ENCODE results near the gene MYO1C.
A peak's percentile ranks its signal among the peaks of the same experiment; 100 is the strongest.
"Not testable (repeated sequence)": the region's sequence is repeated elsewhere in the genome, so short reads cannot be mapped to it uniquely, and the experiment has no call there.

Gene MYO1C

GRCh38 chr17:1509290-1509881 is 16.9 kb upstream of the MYO1C start:
- no peak for DNase-seq (ENCODE audit: low read depth in 1 of 2, low spot score in 1 of 2)

GRCh38 chr17:1508709-1509108 is 16.2 kb upstream of the MYO1C start:
- DNase-seq (ENCODE audit: low read depth in 1 of 2, low spot score in 1 of 2) = not testable (repeated sequence)

GRCh38 chr17:1506649-1507267 is 14.3 kb upstream of the MYO1C start:
- DNase-seq (ENCODE audit: low read depth in 1 of 2, low spot score in 1 of 2) = no peak

- DNase-seq (ENCODE audit: low read depth in 1 of 2, low spot score in 1 of 2) = no peak
Observed at GRCh38 chr17:1505586-1505985, 13.1 kb upstream of the MYO1C start.

DNA sequence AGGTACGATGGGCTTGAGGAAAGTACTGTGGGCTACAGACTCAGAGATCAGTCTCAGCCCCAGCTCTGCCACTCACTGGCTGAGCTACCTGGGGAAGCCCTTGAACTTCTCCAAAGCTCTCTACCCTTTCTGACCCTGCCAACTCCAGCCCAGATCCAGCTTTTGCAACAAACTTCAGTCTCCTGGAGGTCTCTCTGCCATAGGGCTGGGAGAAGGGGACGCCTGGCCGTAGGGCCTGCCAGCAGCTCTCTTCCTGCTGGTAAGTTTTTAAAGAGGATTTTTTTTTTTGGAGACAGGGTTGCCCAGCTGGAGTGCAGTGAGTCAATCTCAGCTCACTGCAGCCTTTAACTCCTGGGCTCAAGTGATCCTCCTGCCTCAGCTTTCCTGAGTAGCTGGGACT is 12.4 kb upstream of the MYO1C start:
- no peak for DNase-seq (ENCODE audit: low read depth in 1 of 2, low spot score in 1 of 2)

GRCh38 chr17:1503699-1504098 is 11.2 kb upstream of the MYO1C start:
- no peak for DNase-seq (ENCODE audit: low read depth in 1 of 2, low spot score in 1 of 2)

DNA sequence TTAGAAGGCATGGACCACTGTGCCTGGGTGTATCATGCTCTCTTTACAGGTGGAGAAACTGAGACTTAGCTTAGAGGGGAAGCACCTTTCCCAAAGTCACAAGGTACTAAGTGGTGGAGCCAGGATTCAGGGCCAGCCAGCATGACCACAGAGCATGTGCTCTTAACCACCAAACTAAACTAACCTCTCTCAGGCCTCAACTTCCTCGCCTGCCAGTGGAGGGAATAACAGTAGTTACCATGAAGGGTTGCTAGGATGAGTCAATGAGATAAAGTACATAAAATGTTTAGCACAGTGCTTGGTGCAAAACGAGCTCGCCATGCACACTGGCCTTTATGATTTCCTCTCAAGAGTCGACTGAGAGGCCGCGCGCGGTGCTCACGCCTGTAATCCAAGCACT is 6.4 kb upstream of the MYO1C start:
- no peak for DNase-seq (ENCODE audit: low read depth in 1 of 2, low spot score in 1 of 2)

GRCh38 chr17:1498233-1498632 is 5.7 kb upstream of the MYO1C start:
- no peak for DNase-seq (ENCODE audit: low read depth in 1 of 2, low spot score in 1 of 2)

DNA sequence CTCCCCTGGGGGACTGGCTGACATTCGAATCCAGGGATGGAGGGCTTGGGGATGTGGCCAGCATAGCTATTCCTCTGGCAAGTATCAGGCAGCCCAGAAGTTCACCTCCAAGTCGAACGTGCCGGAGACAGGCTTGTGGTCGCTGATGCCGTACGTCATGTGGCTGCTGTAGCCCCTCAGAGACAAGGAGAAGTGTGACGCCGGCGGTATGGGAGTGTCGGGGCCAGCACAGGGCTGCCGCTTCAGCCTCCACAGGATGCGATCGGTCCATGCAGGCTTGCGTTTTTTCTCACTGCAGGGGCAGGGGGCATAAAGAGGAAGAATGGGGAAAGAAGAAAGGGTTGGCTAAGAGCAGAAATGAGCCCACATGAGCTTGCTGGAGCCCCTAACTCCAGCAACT is 5.3 kb upstream of the MYO1C start:
- DNase-seq (ENCODE audit: low read depth in 1 of 2, low spot score in 1 of 2) = no peak

DNA sequence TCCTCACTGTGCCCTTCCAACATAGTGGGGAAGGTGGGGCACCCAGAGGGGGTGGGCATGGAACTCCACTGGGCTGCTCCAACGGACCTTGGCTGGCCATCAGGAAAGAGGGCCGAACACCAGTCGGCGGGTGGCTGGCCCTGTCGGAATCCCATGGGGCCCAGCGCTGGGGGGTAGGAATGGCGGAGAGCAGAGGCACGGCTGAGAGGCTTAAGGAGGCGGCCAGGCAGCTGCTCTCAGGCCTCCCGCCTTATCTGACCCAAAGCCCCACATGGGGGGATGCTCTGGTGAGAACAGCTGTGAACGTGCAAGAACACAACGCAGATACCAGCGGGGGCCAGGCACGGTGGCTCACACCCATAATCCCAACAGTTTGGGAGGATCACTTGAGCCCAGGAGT is 4.4 kb upstream of the MYO1C start:
- DNase-seq (ENCODE audit: low read depth in 1 of 2, low spot score in 1 of 2) = no peak

DNA sequence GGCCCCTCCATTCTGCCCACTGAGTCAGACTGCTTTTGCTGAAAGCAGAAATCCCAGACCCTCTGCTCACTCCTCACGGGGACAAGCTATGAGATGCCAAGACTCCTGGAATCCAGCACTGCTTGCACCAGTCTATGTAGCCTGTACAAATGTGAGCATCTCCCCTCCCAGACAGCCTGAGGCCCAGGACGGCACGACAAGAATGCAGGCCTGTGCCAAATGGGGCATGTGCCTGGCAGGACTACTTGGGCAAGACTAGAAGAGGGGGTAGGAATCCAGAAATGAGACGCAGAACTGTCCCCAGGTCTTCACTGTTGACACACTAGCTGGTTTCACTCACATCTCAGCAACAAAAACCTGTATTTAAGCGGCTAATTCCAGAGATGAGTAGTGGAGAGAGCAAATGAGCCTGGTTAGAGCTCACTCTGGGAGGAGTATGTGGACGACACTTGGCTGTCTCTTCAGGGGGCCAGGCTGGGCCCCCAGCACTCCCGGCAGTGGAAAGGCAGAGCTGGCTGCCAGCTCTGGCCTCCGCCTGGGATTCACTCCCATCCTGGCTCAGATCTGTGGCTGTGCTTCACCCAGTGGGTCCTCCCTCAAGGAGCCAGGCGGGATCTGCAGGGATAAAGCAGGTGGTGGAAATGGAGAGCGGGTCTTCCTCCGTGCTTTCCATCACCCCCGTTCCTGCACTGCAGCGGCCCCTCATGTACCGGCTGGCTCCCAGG is 2.9 kb upstream of the MYO1C start:
- DNase-seq (ENCODE audit: low read depth in 1 of 2, low spot score in 1 of 2) = no peak

- DNase-seq (ENCODE audit: low read depth in 1 of 2, low spot score in 1 of 2) = no peak
Observed at GRCh38 chr17:1494736-1495253, 2.3 kb upstream of the MYO1C start.

- DNase-seq (ENCODE audit: low read depth in 1 of 2, low spot score in 1 of 2) = no peak
Observed at GRCh38 chr17:1494203-1494602, 1.7 kb upstream of the MYO1C start.

- no peak for DNase-seq (ENCODE audit: low read depth in 1 of 2, low spot score in 1 of 2)
Observed at GRCh38 chr17:1493291-1493980, 950 bp upstream of the MYO1C start.

DNA sequence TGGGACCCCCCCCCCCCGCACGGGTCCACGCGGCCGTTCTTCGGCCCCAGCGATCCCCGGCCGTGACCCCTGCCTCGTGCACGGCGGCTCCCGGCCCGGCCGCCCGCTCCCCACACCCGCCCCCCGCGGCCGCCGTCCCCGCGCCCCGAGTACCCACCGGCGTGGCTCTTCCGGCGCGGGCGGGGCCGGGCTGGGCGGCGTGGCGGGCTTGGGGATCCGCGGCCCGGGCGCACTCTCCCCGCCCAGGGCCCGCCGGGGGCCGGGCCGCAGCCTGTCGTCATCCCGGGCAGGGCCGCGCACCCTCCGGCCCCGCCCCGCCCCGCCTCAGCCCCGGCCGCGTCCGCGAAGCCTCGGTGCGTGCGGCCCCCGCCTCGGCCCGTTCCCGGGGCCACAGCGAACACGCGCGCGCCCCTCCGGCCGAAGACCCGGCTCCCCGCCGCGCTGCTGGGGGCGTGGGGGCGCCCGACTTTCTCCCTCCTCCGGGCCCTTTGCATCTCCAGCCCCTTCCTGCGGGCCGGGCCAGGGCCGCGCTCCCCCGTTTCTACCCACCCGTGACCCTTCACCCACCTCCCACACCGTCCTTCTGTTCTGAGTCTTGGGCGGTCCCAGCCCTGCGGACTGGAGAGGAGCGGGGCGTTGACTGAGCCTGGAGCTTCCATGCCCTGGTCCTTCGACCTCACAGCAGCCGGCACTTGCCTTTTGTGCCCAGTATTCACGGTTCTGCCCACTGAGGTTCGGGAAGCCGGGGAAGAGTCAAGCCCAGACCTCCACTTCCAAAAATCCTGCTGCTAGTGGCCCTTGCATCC is 840 bp downstream of the MYO1C start:
- no peak for DNase-seq (ENCODE audit: low read depth in 1 of 2, low spot score in 1 of 2)

DNA sequence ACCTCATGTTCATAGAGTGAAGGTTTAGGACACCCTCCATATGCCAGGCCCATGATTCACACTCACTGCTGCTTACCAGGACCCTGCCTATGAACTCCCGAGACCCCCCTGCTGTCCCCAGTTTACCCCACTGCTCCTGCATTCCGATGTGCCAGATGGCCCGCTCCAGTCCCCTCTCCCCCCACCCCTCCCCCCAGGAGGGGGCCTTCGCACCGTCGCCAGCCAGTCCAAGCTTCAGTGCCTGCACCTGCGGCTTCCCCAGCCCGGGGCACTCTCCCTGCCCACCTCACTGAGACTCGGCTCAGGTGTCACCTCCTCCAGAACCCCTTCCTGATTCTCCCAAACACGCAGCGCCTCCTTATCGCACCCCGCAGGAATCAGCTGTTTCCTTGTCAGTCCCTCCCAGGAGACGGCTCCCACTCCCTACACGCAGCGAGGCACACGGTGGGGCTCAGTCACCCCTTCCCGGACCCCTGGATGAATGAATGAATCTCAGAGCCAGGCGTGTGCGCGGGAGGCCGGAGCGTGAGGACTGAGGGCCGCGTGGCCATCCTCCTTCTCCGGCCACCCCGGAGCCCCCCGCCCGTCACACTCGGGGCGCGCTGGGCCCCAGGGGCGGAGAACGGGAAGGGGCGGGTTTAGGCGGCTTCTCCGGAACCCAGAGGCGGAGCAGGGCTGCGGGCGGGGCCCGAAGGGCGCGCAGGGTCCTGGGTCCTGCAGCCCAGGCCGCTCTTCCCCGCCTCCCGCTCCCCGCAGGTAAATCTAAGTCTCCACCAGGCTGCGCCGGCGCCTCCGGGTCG is 1.6 kb downstream of the MYO1C start:
- DNase-seq (ENCODE audit: low read depth in 1 of 2, low spot score in 1 of 2) = peak; percentile 36 to 53

GRCh38 chr17:1488826-1489270 is 3.6 kb downstream of the MYO1C start:
- no peak for DNase-seq (ENCODE audit: low read depth in 1 of 2, low spot score in 1 of 2)

DNA sequence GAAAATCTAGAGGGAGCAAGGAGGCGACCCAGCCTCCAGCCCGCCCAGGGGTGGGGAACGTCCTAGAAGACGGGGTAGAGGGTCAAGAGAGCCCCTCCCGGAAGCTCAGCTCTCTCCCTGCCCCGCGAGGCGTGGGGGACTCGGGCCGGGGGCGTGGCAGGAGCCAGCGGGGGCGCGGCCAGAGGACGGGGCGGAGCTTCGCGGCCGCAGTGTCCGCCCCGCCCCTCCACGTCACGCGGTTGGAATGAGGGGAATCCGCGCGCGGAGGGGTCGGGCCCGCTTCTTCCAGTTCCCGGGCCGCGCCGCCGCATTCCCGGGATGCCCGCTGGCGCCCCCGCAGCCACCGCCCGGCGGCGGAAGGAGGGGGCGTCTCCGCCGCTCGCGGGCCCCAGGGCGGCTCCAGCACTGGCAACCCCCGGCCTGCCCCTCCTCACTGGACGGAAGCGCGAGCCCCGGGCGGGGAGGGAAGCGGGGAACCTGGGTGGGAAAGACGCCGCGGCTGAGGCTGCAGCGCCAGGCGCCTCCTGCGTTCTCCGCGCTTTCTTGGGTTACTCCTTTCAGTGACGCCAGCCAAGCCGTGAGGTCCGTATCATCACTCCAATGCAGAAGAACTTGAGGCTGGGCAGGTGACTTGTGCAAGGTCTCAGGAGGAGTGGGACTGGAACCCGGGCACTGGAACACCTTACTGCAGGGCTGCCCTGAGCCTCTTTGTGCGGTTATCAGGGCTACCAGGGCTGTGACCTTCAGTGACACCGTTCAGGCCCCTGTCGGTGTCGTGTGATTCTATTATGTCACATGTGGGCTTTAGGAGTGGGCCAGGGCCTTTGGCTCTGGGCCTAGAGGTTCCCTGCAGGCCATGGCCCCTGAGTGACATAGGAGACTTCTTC is 4.3 kb downstream of the MYO1C start:
- DNase-seq (ENCODE audit: low read depth in 1 of 2, low spot score in 1 of 2) = peak; percentile 60 to 61
